ENCODE data around the gene MSX1.

DNA sequence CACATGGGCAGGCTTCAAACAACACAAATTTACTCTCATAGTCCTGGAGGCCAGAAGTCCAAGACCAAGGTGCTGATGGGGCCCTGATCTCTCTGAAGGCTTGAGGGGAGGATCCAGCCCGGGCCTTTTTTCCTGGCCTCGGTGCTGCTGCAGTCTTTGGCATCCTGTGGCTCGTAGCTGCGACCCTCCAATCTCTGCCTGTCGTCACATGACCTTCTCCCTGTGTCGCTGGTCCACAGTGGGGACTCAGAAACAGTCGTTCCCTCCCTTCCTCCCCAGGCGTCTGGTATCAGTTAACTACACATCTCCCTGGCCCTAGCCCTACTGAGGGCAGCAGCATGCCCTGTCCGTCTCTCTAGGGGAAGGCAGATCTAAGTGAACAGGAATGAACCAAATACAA lies 19.1 kb upstream of the MSX1 start:
- TF ChIP-seq GABPA (IDR thresholded peaks at IDR 0.05; ENCODE audit: borderline replicate concordance, insufficient read depth, low read length), result no peak
- TF ChIP-seq SRF (IDR thresholded peaks at IDR 0.05; ENCODE audit: low read depth, low read length), result no peak
- TF ChIP-seq, protein P1, sequence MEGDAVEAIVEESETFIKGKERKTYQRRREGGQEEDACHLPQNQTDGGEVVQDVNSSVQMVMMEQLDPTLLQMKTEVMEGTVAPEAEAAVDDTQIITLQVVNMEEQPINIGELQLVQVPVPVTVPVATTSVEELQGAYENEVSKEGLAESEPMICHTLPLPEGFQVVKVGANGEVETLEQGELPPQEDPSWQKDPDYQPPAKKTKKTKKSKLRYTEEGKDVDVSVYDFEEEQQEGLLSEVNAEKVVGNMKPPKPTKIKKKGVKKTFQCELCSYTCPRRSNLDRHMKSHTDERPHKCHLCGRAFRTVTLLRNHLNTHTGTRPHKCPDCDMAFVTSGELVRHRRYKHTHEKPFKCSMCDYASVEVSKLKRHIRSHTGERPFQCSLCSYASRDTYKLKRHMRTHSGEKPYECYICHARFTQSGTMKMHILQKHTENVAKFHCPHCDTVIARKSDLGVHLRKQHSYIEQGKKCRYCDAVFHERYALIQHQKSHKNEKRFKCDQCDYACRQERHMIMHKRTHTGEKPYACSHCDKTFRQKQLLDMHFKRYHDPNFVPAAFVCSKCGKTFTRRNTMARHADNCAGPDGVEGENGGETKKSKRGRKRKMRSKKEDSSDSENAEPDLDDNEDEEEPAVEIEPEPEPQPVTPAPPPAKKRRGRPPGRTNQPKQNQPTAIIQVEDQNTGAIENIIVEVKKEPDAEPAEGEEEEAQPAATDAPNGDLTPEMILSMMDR (IDR thresholded peaks at IDR 0.05; ENCODE audit: control extremely low read depth in 1 of 3, insufficient read depth in 1 of 3, low read depth in 1 of 3, low read length in 3 of 3), result no peak
- TF ChIP-seq SP2 (IDR thresholded peaks at IDR 0.05; ENCODE audit: low read length), result no peak
- no peak for TF ChIP-seq RAD21 (IDR thresholded peaks at IDR 0.05 in 1 of 2, conservative IDR thresholded peaks at IDR 0.05 in 1 of 2; ENCODE audit: low read depth in 2 of 2, low read length in 2 of 2)
- no peak for TF ChIP-seq BACH1 (IDR thresholded peaks at IDR 0.05; ENCODE audit: low read length)
- no peak for TF ChIP-seq CEBPB (IDR thresholded peaks at IDR 0.05; ENCODE audit: low read depth, low read length)
- TF ChIP-seq POLR2A (IDR thresholded peaks at IDR 0.05; ENCODE audit: control extremely low read depth in 1 of 2, low read depth in 2 of 2, low read length in 2 of 2), result no peak
- no peak for TF ChIP-seq ASH2L (IDR thresholded peaks at IDR 0.05; ENCODE audit: low read length)
- TF ChIP-seq FOSL1 (IDR thresholded peaks at IDR 0.05; ENCODE audit: insufficient read depth, low read depth, low read length), result no peak
- TF ChIP-seq, protein P2, sequence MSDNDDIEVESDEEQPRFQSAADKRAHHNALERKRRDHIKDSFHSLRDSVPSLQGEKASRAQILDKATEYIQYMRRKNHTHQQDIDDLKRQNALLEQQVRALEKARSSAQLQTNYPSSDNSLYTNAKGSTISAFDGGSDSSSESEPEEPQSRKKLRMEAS (IDR thresholded peaks at IDR 0.05), result no peak
- TF ChIP-seq NRF1 (IDR thresholded peaks at IDR 0.05; ENCODE audit: low read depth, low read length), result no peak
- TF ChIP-seq, protein P3, sequence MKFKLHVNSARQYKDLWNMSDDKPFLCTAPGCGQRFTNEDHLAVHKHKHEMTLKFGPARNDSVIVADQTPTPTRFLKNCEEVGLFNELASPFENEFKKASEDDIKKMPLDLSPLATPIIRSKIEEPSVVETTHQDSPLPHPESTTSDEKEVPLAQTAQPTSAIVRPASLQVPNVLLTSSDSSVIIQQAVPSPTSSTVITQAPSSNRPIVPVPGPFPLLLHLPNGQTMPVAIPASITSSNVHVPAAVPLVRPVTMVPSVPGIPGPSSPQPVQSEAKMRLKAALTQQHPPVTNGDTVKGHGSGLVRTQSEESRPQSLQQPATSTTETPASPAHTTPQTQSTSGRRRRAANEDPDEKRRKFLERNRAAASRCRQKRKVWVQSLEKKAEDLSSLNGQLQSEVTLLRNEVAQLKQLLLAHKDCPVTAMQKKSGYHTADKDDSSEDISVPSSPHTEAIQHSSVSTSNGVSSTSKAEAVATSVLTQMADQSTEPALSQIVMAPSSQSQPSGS (IDR thresholded peaks at IDR 0.05; ENCODE audit: low read length), result no peak
